Activated CD4-positive, alpha-beta memory T cell treated with anti-CD3 and anti-CD28 coated beads, Interleukin-2, amount 10 ng/mL, durations not matched to agents 7 days and 5 days (primary cell): ENCODE measurements around the gene CCNG2. TPM values are rescaled to one million over a fixed set of nuclear protein-coding genes. Genes with fewer than 3 reads are reported as not detected.

ENCODE experiments used
- CTCF ChIA-PET: fragments of 350-600 bp; sonication (Branson Sonifier 250); formaldehyde crosslinking; loops from one replicate; lab custom pipeline; 2021; ENCODE audit warnings: antibody characterized with exemption, inconsistent platforms; lab: Charles Lee
- POLR2A ChIA-PET: fragments of 350-600 bp; sonication (Branson Sonifier 250); formaldehyde crosslinking; loops from one replicate; lab custom pipeline; 2021; ENCODE audit warnings: antibody characterized with exemption; lab: Charles Lee
- DNase-seq: peaks from one replicate; pipeline ENCODE4 v3.0.0-alpha.2; 2020
- H3K27ac Mint-ChIP-seq: one replicate; pipeline ENCODE4 v1.8.0; 2021; ENCODE audit warnings: mild to moderate bottlenecking, mixed read lengths
- H3K27me3 Mint-ChIP-seq: one replicate; pipeline ENCODE4 v1.8.0; 2021; ENCODE audit warnings: mixed read lengths
- H3K36me3 Mint-ChIP-seq: one replicate; pipeline ENCODE4 v1.8.0; 2021; ENCODE audit warnings: low read depth, mixed read lengths
- H3K4me1 Mint-ChIP-seq: one replicate; pipeline ENCODE4 v1.8.0; 2021; ENCODE audit warnings: mixed read lengths
- H3K4me3 Mint-ChIP-seq: one replicate; pipeline ENCODE4 v1.8.0; 2021; ENCODE audit warnings: mild to moderate bottlenecking, mixed read lengths
- H3K9me3 Mint-ChIP-seq: one replicate; pipeline ENCODE4 v1.8.0; 2021; ENCODE audit warnings: mixed read lengths
- total RNA-seq, 2 experiments: library from RNA; stranded (reverse); gene quantifications; one replicate each; pipeline ENCODE4 v1.2.3, GENCODE V29; 2021

The CCNG2 gene
- total RNA-seq, 2 experiments from 2014 or later = 48.7 to 50.4 TPM

- DNase-seq = no peak
- peaks cover 16% of the 10 kb centered on the region for H3K27me3 Mint-ChIP-seq
- POLR2A ChIA-PET = no interaction called here
- CTCF ChIA-PET = no interaction called here
- no peak overlapping the region for H3K27ac Mint-ChIP-seq
- H3K36me3 Mint-ChIP-seq = no peaks in the 10 kb centered on the region
- H3K9me3 Mint-ChIP-seq = no peaks in the 10 kb centered on the region
- H3K4me3 Mint-ChIP-seq = no peak overlapping the region
- no peaks in the 10 kb centered on the region for H3K4me1 Mint-ChIP-seq
These were observed 62.3 kb downstream of the CCNG2 start for GRCh38 chr4:77219266-77219665.

Other genes starting within 250 kb of the CCNG2 start
- gene SEPTIN11, start 207.5 kb upstream of the CCNG2 start, total RNA-seq = 10 to 100 TPM; 21.4 to 23.3 TPM
- 100 to 1,000 TPM; 244 to 246 TPM for gene CCNI, start 81.2 kb upstream of the CCNG2 start, total RNA-seq